WERI-Rb-1 (cell line): ENCODE data around the gene LSM11.
"Not testable (repeated sequence)": the region's sequence is repeated elsewhere in the genome, so short reads cannot be mapped to it uniquely, and the experiment has no call there.

Experiments used
- DNase-seq: peaks from one replicate; pipeline ENCODE4 v3.0.0-alpha.2; 2020
- H3K27ac ChIP-seq: fragments of 250-450 bp; sonication (Bioruptor Pico); 2 replicates; pipeline ENCODE4 v1.5.1; 2020; ENCODE audit warnings: mild to moderate bottlenecking, moderate library complexity
- H3K27me3 ChIP-seq: fragments of 250-450 bp; sonication (Bioruptor Pico); 2 replicates; pipeline ENCODE4 v1.5.1; 2021; ENCODE audit warnings: mild to moderate bottlenecking, low read depth, moderate library complexity; ENCODE audit not compliant: insufficient read depth, severe bottlenecking
- H3K36me3 ChIP-seq: fragments of 250-450 bp; sonication (Bioruptor Pico); 2 replicates; pipeline ENCODE4 v1.5.1; 2020; ENCODE audit warnings: mild to moderate bottlenecking, moderate library complexity
- H3K4me3 ChIP-seq: 2 replicates; pipeline ENCODE4 v1.5.1; 2011; ENCODE audit warnings: low read depth, mild to moderate bottlenecking, control low read depth, low read length
- H3K9me3 ChIP-seq: fragments of 250-450 bp; sonication (Bioruptor Pico); 2 replicates; pipeline ENCODE4 v1.5.1; 2021; ENCODE audit warnings: mild to moderate bottlenecking, moderate library complexity; ENCODE audit not compliant: severe bottlenecking
- CTCF ChIP-seq: IDR thresholded peaks from 2 replicates; pipeline ENCODE4 v1.5.1; 2011; ENCODE audit warnings: low read depth, mild to moderate bottlenecking, control low read depth, inconsistent platforms, low read length

The LSM11 gene

GRCh38 chr5:157721159-157721558 lies 22.4 kb upstream of the LSM11 start:
- Histone ChIP-seq H3K9me3 (no peaks in the 10 kb centered on the region), H3K27me3 (no peaks in the 10 kb centered on the region), H3K27ac (no peak overlapping the region), H3K36me3 (no peaks in the 10 kb centered on the region), H3K4me3 (no peak overlapping the region)
- no peak for DNase-seq
- TF ChIP-seq CTCF = no peak

- H3K9me3 ChIP-seq, DNase-seq, H3K27me3 ChIP-seq, H3K36me3 ChIP-seq, H3K4me3 ChIP-seq, H3K27ac ChIP-seq: not testable (repeated sequence)
These were observed 20.6 kb upstream of the LSM11 start for GRCh38 chr5:157722895-157723294.

GRCh38 chr5:157726607-157727006 lies 16.9 kb upstream of the LSM11 start:
- not testable (repeated sequence) for H3K4me3 ChIP-seq, DNase-seq, H3K9me3 ChIP-seq

GRCh38 chr5:157727858-157728257 lies 15.7 kb upstream of the LSM11 start:
- H3K27ac ChIP-seq, H3K27me3 ChIP-seq, H3K9me3 ChIP-seq, DNase-seq, H3K36me3 ChIP-seq, H3K4me3 ChIP-seq: not testable (repeated sequence)

More at GRCh38 chr5:157726607-157727006, 16.9 kb upstream of the LSM11 start:
- not testable (repeated sequence) for H3K27me3 ChIP-seq, H3K36me3 ChIP-seq, H3K27ac ChIP-seq

GRCh38 chr5:157729858-157730257 lies 13.7 kb upstream of the LSM11 start:
- no peak overlapping the region for H3K4me3 ChIP-seq
- no peaks in the 10 kb centered on the region for H3K9me3 ChIP-seq
- TF ChIP-seq CTCF = no peak
- peaks cover 7% of the 10 kb centered on the region for H3K36me3 ChIP-seq
- no peaks in the 10 kb centered on the region for H3K27me3 ChIP-seq
- H3K27ac ChIP-seq = no peak overlapping the region
- no peak for DNase-seq

GRCh38 chr5:157730900-157731271 lies 12.6 kb upstream of the LSM11 start:
- peaks cover 16% of the 10 kb centered on the region for H3K36me3 ChIP-seq
- TF ChIP-seq CTCF = no peak
- peak overlapping the region; percentile 65 for H3K4me3 ChIP-seq
- no peak for DNase-seq
- no peaks in the 10 kb centered on the region for H3K27me3 ChIP-seq
- H3K27ac ChIP-seq = no peak overlapping the region
- H3K9me3 ChIP-seq = no peaks in the 10 kb centered on the region

GRCh38 chr5:157731272-157732129 lies 12.0 kb upstream of the LSM11 start, which contains the start of gene THG1L:
TSS of gene THG1L (plus strand) at chr5:157731420. CDS start at chr5:157731441, 21 bp downstream.
- Histone ChIP-seq H3K27me3 (no peaks in the 10 kb centered on the region), H3K9me3 (no peaks in the 10 kb centered on the region), H3K4me3 (peak within 1 kb of the TSS; percentile 65), H3K27ac (peak within 1 kb of the TSS; percentile 77), H3K36me3 (peaks cover 16% of the 10 kb centered on the region)
- peak; percentile 99 for DNase-seq
- no peak for TF ChIP-seq CTCF
